ENCODE results near the gene KLF2. TPM values are rescaled to one million over a fixed set of nuclear protein-coding genes. Genes with fewer than 3 reads are reported as not detected.

Gene KLF2
- 13.1 to 35.2 TPM (median 30.6 TPM) in 5 replicates for total RNA-seq (2022; extraction: Qiagen RNA extraction; ENCODE audit: low read depth)

DNA sequence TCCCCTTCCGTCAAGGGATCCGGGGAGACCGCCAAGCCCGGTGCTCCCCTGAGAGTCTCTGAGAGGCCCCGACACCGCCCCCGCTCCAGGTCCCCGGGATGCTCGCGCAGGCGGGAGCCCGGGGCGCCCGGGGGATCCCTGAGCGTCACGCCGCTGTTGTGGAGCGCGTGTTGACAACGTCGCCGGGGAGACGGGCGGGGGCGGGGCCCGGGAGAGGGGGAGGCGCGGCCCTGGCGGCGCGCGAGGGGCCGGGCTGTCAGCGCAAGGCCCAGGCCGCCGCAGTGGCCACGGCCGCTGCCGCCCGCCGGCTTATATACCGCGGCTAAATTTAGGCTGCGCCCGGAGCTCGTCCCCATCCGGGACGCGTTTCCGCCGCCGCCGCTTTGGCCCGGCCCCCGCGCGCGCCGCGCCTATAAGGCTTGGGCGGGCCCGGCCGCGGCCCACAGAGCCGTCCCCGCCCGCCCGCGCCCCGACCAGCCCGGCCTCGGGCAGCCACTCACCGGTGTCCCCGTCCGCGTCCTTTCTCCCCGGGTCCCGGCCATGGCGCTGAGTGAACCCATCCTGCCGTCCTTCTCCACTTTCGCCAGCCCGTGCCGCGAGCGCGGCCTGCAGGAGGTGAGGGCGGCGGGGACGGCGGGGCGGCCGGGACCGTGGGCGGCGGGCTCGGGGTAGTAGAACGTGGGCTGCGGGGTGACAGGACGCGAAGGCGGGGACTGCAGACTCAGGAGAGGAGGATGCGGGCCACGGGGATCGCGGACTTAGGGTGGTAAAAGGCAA lies at the start of gene KLF2:
KLF2 (plus strand) TSS at position 443 of the 777 bp plus-strand sequence; CDS start at position 541, 98 bp downstream.

Other genes starting within 250 kb of the KLF2 start
- 369 to 594 TPM (median 460 TPM) in 5 replicates for gene TPM4, start 248.3 kb upstream of the KLF2 start, total RNA-seq (2022; extraction: Qiagen RNA extraction; ENCODE audit: low read depth)
- gene RAB8A, start 212.9 kb upstream of the KLF2 start, total RNA-seq (2022; extraction: Qiagen RNA extraction; ENCODE audit: low read depth) = 48.2 to 93.5 TPM (median 52.2 TPM) in 5 replicates
- 0.11 to 0.19 TPM in 2 of 5 replicates, not detected in the others for gene HSH2D, start 181.1 kb upstream of the KLF2 start, total RNA-seq (2022; extraction: Qiagen RNA extraction; ENCODE audit: low read depth)
- not detected in 5 replicates for gene CIB3, start 151.3 kb upstream of the KLF2 start, total RNA-seq (2022; extraction: Qiagen RNA extraction; ENCODE audit: low read depth)
- gene FAM32A, start 139.4 kb upstream of the KLF2 start, total RNA-seq (2022; extraction: Qiagen RNA extraction; ENCODE audit: low read depth) = 86.5 to 98.3 TPM (median 93.3 TPM) in 5 replicates
- 49.4 to 72.9 TPM (median 69.5 TPM) in 5 replicates for gene AP1M1, start 126.9 kb upstream of the KLF2 start, total RNA-seq (2022; extraction: Qiagen RNA extraction; ENCODE audit: low read depth)
- gene EPS15L1, start 147.1 kb downstream of the KLF2 start, total RNA-seq (2022; extraction: Qiagen RNA extraction; ENCODE audit: low read depth) = 10.6 to 16.3 TPM (median 15.1 TPM) in 5 replicates
- not detected in 5 replicates for gene CALR3, start 171.3 kb downstream of the KLF2 start, total RNA-seq (2022; extraction: Qiagen RNA extraction; ENCODE audit: low read depth)
- gene C19orf44, start 171.6 kb downstream of the KLF2 start, total RNA-seq (2022; extraction: Qiagen RNA extraction; ENCODE audit: low read depth) = 1.4 to 3.1 TPM (median 2.7 TPM) in 5 replicates
- gene CHERP, start 217.6 kb downstream of the KLF2 start, total RNA-seq (2022; extraction: Qiagen RNA extraction; ENCODE audit: low read depth) = 22.9 to 33.4 TPM (median 32.8 TPM) in 5 replicates
- gene SLC35E1, start 247.6 kb downstream of the KLF2 start, total RNA-seq (2022; extraction: Qiagen RNA extraction; ENCODE audit: low read depth) = 15.0 to 23.0 TPM (median 18.6 TPM) in 5 replicates